Neural progenitor cell (in vitro differentiated cells): ENCODE measurements around the gene TP73. TPM values are rescaled to one million over a fixed set of nuclear protein-coding genes. Genes with fewer than 3 reads are reported as not detected.

Source experiments
- DNase-seq: peaks from one replicate; pipeline ENCODE4 v3.0.0-alpha.2; 2016; ENCODE audit warnings: low spot score
- H2AFZ ChIP-seq: fragments of 200-600 bp; sonication (generic); replicated peaks from 2 replicates; pipeline ENCODE4 v1.6.1; 2016; ENCODE audit warnings: antibody characterized with exemption
- H3F3A ChIP-seq: fragments of 200-600 bp; sonication (generic); 2 replicates; pipeline ENCODE4 v1.6.1; 2016; ENCODE audit warnings: antibody characterized with exemption, low read depth
- H3K27ac ChIP-seq: fragments of 200-600 bp; sonication (generic); 2 replicates; pipeline ENCODE4 v1.5.1; 2016; ENCODE audit warnings: mild to moderate bottlenecking
- H3K27me3 ChIP-seq: fragments of 200-600 bp; sonication (generic); 2 replicates; pipeline ENCODE4 v1.6.1; 2016; ENCODE audit warnings: mild to moderate bottlenecking, moderate library complexity
- H3K36me3 ChIP-seq: fragments of 200-600 bp; sonication (generic); 2 replicates; pipeline ENCODE4 v1.5.1; 2016
- H3K4me1 ChIP-seq: fragments of 200-600 bp; sonication (generic); 2 replicates; pipeline ENCODE4 v1.6.1; 2016; ENCODE audit warnings: mixed run types
- H3K4me2 ChIP-seq: fragments of 200-600 bp; sonication (generic); 2 replicates; pipeline ENCODE4 v1.6.1; 2016
- H3K4me3 ChIP-seq: fragments of 200-600 bp; sonication (generic); 2 replicates; pipeline ENCODE4 v1.5.1; 2016
- H3K79me2 ChIP-seq: fragments of 200-600 bp; sonication (generic); 2 replicates; pipeline ENCODE4 v1.6.1; 2016; ENCODE audit warnings: low read depth
- H3K9ac ChIP-seq: fragments of 200-600 bp; sonication (generic); 2 replicates; pipeline ENCODE4 v1.6.1; 2016
- H3K9me3 ChIP-seq: fragments of 200-600 bp; sonication (generic); 2 replicates; pipeline ENCODE4 v1.5.1; 2016; ENCODE audit warnings: low read depth
- H4K20me1 ChIP-seq: fragments of 200-600 bp; sonication (generic); 2 replicates; pipeline ENCODE4 v1.6.1; 2016; ENCODE audit warnings: low read depth
- H3K27ac Mint-ChIP-seq: 3 replicates; pipeline ENCODE4 v1.8.0; 2021; ENCODE audit warnings: mixed read lengths
- H3K27me3 Mint-ChIP-seq: 2 replicates; pipeline ENCODE4 v1.8.0; 2022; ENCODE audit warnings: low read depth, mild to moderate bottlenecking, inconsistent platforms, moderate library complexity, mixed read lengths; ENCODE audit not compliant: insufficient read depth
- H3K36me3 Mint-ChIP-seq: 3 replicates; pipeline ENCODE4 v1.8.0; 2021; ENCODE audit warnings: mixed read lengths
- H3K4me1 Mint-ChIP-seq: 3 replicates; pipeline ENCODE4 v1.8.0; 2021; ENCODE audit warnings: mixed read lengths
- H3K4me3 Mint-ChIP-seq: 3 replicates; pipeline ENCODE4 v1.8.0; 2021; ENCODE audit warnings: mild to moderate bottlenecking, moderate library complexity, mixed read lengths
- H3K9me3 Mint-ChIP-seq: 3 replicates; pipeline ENCODE4 v1.8.0; 2020; ENCODE audit warnings: mixed read lengths
- EZH2 ChIP-seq: fragments of 200-600 bp; sonication (generic); IDR thresholded peaks from 2 replicates; pipeline ENCODE4 v1.6.1; 2017; ENCODE audit warnings: antibody characterized with exemption, mild to moderate bottlenecking, moderate library complexity
- EZH2phosphoT487 ChIP-seq: fragments of 200-600 bp; sonication (generic); IDR thresholded peaks from 2 replicates; pipeline ENCODE4 v1.6.1; 2017; ENCODE audit warnings: antibody characterized with exemption
- total RNA-seq: library from RNA; depleted of rRNA; stranded (reverse); fragments of >200 nt; gene quantifications from 2 replicates; pipeline ENCODE4 v1.2.3, GENCODE V29; 2015; ENCODE audit warnings: low replicate concordance
- TF ChIP-seq, protein P1 (sequence below): fragments of 200-600 bp; sonication (generic); IDR thresholded peaks from 2 replicates; pipeline ENCODE4 v1.5.1; 2017; ENCODE audit warnings: antibody characterized with exemption, mild to moderate bottlenecking

TP73 gene
- total RNA-seq, 1 donor from 2014 or later: not detected

DNA sequence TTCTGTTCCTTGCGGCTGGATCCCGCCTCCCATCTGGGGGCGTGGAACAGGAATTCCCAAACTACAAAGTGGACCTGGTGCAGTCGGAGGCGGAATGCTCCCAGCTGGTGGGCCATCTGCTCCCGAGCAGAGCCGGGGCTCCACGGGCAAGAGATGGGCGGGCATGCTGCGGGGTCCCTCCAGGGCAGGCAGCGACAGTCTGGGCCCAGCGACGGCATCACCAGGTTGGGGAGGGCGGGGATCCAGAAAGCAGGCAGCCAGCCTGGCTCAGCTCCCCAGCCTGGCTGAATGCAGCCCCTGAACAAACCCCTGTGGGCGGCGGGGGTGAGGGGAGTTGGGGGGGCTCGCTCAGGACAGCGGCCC, 44.6 kb upstream of the TP73 start:
- H3K4me2 ChIP-seq: no peak overlapping the region
- Mint-ChIP-seq H3K9me3 (no peaks in the 10 kb centered on the region), H3K27me3 (peaks cover 2% of the 10 kb centered on the region), H3K4me1 (peaks cover 40% of the 10 kb centered on the region), H3K4me3 (peak overlapping the region; percentile 30), H3K36me3 (no peaks in the 10 kb centered on the region), H3K27ac (no peak overlapping the region)
- peaks cover 25% of the 10 kb centered on the region for H3K79me2 ChIP-seq
- no peak overlapping the region for H2AFZ ChIP-seq
- H3K4me3 ChIP-seq: no peak overlapping the region
- H3F3A ChIP-seq: peaks cover 4% of the 10 kb centered on the region
- peaks cover 44% of the 10 kb centered on the region for H3K4me1 ChIP-seq
- DNase-seq: peak; percentile 58
- peaks cover 11% of the 10 kb centered on the region for H3K27me3 ChIP-seq
- H3K9ac ChIP-seq: no peak overlapping the region
- TF ChIP-seq EZH2 (no peak), EZH2phosphoT487 (no peak)
- TF ChIP-seq, protein P1, sequence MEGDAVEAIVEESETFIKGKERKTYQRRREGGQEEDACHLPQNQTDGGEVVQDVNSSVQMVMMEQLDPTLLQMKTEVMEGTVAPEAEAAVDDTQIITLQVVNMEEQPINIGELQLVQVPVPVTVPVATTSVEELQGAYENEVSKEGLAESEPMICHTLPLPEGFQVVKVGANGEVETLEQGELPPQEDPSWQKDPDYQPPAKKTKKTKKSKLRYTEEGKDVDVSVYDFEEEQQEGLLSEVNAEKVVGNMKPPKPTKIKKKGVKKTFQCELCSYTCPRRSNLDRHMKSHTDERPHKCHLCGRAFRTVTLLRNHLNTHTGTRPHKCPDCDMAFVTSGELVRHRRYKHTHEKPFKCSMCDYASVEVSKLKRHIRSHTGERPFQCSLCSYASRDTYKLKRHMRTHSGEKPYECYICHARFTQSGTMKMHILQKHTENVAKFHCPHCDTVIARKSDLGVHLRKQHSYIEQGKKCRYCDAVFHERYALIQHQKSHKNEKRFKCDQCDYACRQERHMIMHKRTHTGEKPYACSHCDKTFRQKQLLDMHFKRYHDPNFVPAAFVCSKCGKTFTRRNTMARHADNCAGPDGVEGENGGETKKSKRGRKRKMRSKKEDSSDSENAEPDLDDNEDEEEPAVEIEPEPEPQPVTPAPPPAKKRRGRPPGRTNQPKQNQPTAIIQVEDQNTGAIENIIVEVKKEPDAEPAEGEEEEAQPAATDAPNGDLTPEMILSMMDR: no peak
- no peak overlapping the region for H3K27ac ChIP-seq
- H4K20me1 ChIP-seq: peaks cover 46% of the 10 kb centered on the region
- no peaks in the 10 kb centered on the region for H3K36me3 ChIP-seq
- no peaks in the 10 kb centered on the region for H3K9me3 ChIP-seq

DNA sequence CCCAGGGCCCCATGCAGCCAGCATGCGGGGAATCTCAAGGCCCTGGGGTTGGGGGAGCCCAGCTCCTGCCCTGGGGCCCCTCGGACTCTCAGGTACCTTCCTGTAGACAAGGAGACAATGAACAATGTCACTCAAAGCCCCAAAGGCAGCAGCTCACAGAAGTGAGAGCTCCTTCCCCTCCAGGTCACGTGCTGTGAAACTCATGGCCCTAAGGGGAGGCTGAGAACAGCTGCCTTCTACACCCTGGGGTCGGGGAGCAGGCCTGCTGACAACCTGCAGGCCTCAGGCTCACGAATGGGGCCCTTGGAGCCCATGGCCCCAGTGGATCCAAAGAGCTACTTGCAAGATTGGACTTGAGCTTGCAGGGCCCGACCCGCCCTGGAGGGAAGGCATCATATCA, 44.2 kb upstream of the TP73 start:
- Mint-ChIP-seq H3K4me3 (peak overlapping the region; percentile 38), H3K4me1 (peaks cover 45% of the 10 kb centered on the region)

DNA sequence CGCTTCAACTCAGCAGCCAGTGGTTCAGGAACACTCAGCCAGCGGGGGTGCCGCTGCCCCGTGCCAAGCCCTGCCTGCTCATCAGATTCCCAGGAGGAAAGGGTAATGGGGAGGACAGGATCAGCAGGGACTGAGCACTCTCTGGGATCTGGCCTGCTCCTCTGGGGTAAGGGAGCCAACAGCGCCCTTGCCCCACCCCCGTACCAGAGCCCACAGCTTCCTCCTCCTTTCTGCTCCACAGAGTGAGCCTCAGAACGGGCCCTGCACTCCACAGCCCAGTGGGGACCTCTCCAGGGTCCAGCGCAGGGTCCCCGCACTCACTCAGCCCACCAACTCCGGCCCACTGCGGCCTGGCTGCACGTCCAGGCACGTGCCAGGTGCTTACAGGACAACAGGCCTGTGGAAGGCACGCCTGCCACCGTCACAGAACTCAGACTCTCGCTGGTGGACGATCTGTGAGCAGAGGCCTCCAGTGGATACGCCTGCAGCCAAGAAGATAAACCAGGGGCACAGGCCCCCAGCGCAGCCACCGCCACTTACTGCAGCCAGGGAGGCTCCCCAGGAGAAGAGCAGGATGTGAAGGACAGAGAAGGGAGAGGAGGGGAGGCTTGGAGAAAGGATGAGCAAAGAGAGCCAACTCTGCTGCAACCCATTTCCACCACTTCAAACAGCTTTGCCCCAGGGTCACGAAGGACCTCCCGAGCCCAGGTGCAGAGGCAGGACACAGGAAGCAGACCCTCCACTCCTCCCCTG, 43.1 kb upstream of the TP73 start:
- peaks cover 4% of the 10 kb centered on the region for H3F3A ChIP-seq
- no peaks in the 10 kb centered on the region for H3K9me3 ChIP-seq
- H3K27me3 Mint-ChIP-seq: peaks cover 8% of the 10 kb centered on the region
- no peak overlapping the region for H2AFZ ChIP-seq
- H3K4me3 Mint-ChIP-seq: peak overlapping the region; percentile 91
- H3K9me3 Mint-ChIP-seq: no peaks in the 10 kb centered on the region
- peaks cover 48% of the 10 kb centered on the region for H4K20me1 ChIP-seq
- DNase-seq: no peak
- no peak overlapping the region for H3K27ac Mint-ChIP-seq
- TF ChIP-seq EZH2 (no peak), EZH2phosphoT487 (no peak)
- TF ChIP-seq, protein P1: no peak
- H3K4me2 ChIP-seq: peak overlapping the region; percentile 96
- no peak overlapping the region for H3K4me3 ChIP-seq
- no peak overlapping the region for H3K9ac ChIP-seq
- no peaks in the 10 kb centered on the region for H3K36me3 Mint-ChIP-seq
- peaks cover 25% of the 10 kb centered on the region for H3K79me2 ChIP-seq
- H3K27me3 ChIP-seq: peaks cover 20% of the 10 kb centered on the region
- H3K36me3 ChIP-seq: no peaks in the 10 kb centered on the region
- peaks cover 44% of the 10 kb centered on the region for H3K4me1 ChIP-seq
- peaks cover 55% of the 10 kb centered on the region for H3K4me1 Mint-ChIP-seq
- H3K27ac ChIP-seq: no peak overlapping the region

More for the DNA sequence above, 44.2 kb upstream of the TP73 start:
- DNase-seq: no peak
- TF ChIP-seq EZH2phosphoT487 (no peak), EZH2 (no peak)
- TF ChIP-seq, protein P1: no peak
- H2AFZ ChIP-seq: no peak overlapping the region
- peaks cover 25% of the 10 kb centered on the region for H3K79me2 ChIP-seq
- H3K4me1 ChIP-seq: peaks cover 44% of the 10 kb centered on the region
- H3K36me3 Mint-ChIP-seq: no peaks in the 10 kb centered on the region
- H3K27me3 Mint-ChIP-seq: peaks cover 4% of the 10 kb centered on the region
- H4K20me1 ChIP-seq: peaks cover 46% of the 10 kb centered on the region
- H3K27ac ChIP-seq: no peak overlapping the region
- no peak overlapping the region for H3K4me3 ChIP-seq
- H3K9me3 ChIP-seq: no peaks in the 10 kb centered on the region
- H3K4me2 ChIP-seq: no peak overlapping the region
- H3K27ac Mint-ChIP-seq: no peak overlapping the region
- H3F3A ChIP-seq: peaks cover 4% of the 10 kb centered on the region
- H3K36me3 ChIP-seq: no peaks in the 10 kb centered on the region
- H3K9me3 Mint-ChIP-seq: no peaks in the 10 kb centered on the region
- peaks cover 16% of the 10 kb centered on the region for H3K27me3 ChIP-seq
- H3K9ac ChIP-seq: no peak overlapping the region
